ENCODE measurements around the gene TNFRSF8. TPM values are rescaled to one million over a fixed set of nuclear protein-coding genes. Genes with fewer than 3 reads are reported as not detected.

TNFRSF8 gene
- polyA plus RNA-seq, 1 donor (not counting 4 experiments of a cell fraction or from before 2014, with no cell fraction given) = 0.03 TPM

DNA sequence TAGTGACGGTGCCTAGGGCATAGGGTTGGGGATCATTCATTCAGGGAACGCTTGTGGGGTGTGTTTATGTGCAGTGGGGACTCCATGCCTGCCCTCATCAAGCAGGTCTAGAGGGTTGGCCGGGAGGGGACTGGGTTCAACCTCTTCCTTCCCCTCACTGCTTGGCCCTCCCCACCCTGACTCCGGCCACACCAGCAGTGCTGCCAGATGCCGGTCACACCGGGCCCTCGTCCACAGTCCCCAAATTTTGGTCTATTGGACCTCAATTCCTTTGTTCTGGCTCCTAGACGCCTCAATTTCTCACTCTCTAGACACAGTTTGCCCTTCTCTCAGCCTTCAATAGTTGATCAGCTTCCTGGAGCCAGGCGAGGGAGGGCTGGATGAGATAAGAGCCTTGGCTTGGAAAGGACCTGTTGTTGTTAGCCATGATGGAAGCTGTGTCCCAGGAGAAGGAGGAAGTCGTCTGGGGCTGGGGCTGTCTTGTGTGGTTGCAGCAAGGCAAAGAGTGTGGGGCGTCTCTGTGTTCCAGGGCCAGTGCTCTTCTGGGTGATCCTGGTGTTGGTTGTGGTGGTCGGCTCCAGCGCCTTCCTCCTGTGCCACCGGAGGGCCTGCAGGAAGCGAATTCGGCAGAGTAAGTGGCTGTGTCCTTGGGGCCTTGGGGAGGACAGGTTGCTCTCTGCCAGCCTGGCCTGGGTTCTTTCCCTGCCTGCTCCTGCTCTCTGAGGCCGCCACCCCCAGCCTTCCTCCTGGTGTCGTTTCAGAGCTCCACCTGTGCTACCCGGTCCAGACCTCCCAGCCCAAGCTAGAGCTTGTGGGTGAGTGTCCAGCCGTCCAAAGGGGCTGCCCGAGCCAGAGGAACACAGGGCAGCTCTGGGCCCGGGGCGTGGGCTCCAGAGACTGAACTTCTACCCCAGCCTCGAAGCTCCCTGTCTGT lies 62.6 kb downstream of the TNFRSF8 start:
- Histone ChIP-seq H2AFZ (ENCODE audit: control insufficient read depth, low read length) (no peak overlapping the region), H4K20me1 (ENCODE audit: control insufficient read depth, extremely low read depth, insufficient read depth, low read length) (no peaks in the 10 kb centered on the region), H3K4me1 (ENCODE audit: control insufficient read depth, extremely low read depth, insufficient read depth, low read length) (no peaks in the 10 kb centered on the region), H3K36me3 (ENCODE audit: control insufficient read depth in 2 of 2, extremely low read depth in 1 of 2, insufficient read depth in 2 of 2, low read length in 2 of 2) (no peaks in the 10 kb centered on the region), H3K4me3 (ENCODE audit: control insufficient read depth in 2 of 3, extremely low read depth in 1 of 3, insufficient read depth in 2 of 3, low read depth in 1 of 3, low read length in 3 of 3) (no peak overlapping the region), H3K9me1 (ENCODE audit: control insufficient read depth, extremely low read depth, insufficient read depth, low read length) (no peaks in the 10 kb centered on the region), H3K27ac (ENCODE audit: control insufficient read depth, insufficient read depth, low read length) (no peak overlapping the region), H3K79me2 (ENCODE audit: control insufficient read depth, insufficient read depth, low read length) (no peaks in the 10 kb centered on the region), H3K4me2 (ENCODE audit: control insufficient read depth, extremely low read depth, insufficient read depth, low read depth, low read length) (no peak overlapping the region), H3K27me3 (ENCODE audit: control insufficient read depth, extremely low read depth, insufficient read depth, low read length) (peaks cover 24% of the 10 kb centered on the region), H3K9ac (ENCODE audit: control insufficient read depth, extremely low read depth, insufficient read depth, low read length) (no peak overlapping the region), H3K9me3 (ENCODE audit: control insufficient read depth, low read depth, low read length) (no peaks in the 10 kb centered on the region)
- DNase-seq (ENCODE audit: low read depth, low spot score) (no peak), FAIRE-seq (no peak)
- TF ChIP-seq, protein P1, sequence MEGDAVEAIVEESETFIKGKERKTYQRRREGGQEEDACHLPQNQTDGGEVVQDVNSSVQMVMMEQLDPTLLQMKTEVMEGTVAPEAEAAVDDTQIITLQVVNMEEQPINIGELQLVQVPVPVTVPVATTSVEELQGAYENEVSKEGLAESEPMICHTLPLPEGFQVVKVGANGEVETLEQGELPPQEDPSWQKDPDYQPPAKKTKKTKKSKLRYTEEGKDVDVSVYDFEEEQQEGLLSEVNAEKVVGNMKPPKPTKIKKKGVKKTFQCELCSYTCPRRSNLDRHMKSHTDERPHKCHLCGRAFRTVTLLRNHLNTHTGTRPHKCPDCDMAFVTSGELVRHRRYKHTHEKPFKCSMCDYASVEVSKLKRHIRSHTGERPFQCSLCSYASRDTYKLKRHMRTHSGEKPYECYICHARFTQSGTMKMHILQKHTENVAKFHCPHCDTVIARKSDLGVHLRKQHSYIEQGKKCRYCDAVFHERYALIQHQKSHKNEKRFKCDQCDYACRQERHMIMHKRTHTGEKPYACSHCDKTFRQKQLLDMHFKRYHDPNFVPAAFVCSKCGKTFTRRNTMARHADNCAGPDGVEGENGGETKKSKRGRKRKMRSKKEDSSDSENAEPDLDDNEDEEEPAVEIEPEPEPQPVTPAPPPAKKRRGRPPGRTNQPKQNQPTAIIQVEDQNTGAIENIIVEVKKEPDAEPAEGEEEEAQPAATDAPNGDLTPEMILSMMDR (optimal IDR thresholded peaks at IDR 0.05 in 1 of 3, IDR thresholded peaks at IDR 0.05 in 1 of 3, conservative IDR thresholded peaks at IDR 0.05 in 1 of 3; ENCODE audit: extremely low read depth in 1 of 3, insufficient read depth in 2 of 3, low read length in 3 of 3) = no peak
- TF ChIP-seq EZH2 (IDR thresholded peaks at IDR 0.05; ENCODE audit: low read length) = no peak
- dilution Hi-C loops (cut with MboI; ENCODE audit: extremely low pct_ligation_motif_present, low sequenced_read_pairs) = no loop called here

DNA sequence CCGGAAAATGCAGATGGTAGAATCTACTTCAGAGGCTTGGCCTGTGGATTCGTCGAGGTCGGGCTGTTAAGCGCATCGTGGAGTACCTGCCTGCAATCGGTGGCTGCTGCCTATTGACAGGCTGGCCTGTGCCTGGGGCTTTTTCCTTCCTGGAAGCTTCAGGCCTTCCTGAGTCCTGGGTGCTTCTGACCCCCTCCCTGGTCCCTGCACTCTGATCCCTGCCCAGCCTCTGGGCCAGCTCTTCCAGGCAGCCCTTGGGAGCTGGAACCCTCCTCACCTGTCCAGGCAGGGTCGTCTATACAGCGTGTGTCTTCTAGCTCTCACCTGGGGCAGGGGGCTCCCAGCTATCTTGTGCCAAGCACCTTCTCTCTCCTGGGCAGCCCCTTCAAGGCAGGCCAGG lies 63.7 kb downstream of the TNFRSF8 start:
- Histone ChIP-seq H3K9me3 (ENCODE audit: control insufficient read depth, low read depth, low read length) (no peaks in the 10 kb centered on the region), H3K4me3 (ENCODE audit: control insufficient read depth in 2 of 3, extremely low read depth in 1 of 3, insufficient read depth in 2 of 3, low read depth in 1 of 3, low read length in 3 of 3) (no peak overlapping the region), H3K9ac (ENCODE audit: control insufficient read depth, extremely low read depth, insufficient read depth, low read length) (no peak overlapping the region), H3K27ac (ENCODE audit: control insufficient read depth, insufficient read depth, low read length) (no peak overlapping the region), H3K27me3 (ENCODE audit: control insufficient read depth, extremely low read depth, insufficient read depth, low read length) (peaks cover 23% of the 10 kb centered on the region), H3K9me1 (ENCODE audit: control insufficient read depth, extremely low read depth, insufficient read depth, low read length) (no peaks in the 10 kb centered on the region), H3K36me3 (ENCODE audit: control insufficient read depth in 2 of 2, extremely low read depth in 1 of 2, insufficient read depth in 2 of 2, low read length in 2 of 2) (no peaks in the 10 kb centered on the region), H3K4me1 (ENCODE audit: control insufficient read depth, extremely low read depth, insufficient read depth, low read length) (no peaks in the 10 kb centered on the region), H4K20me1 (ENCODE audit: control insufficient read depth, extremely low read depth, insufficient read depth, low read length) (no peaks in the 10 kb centered on the region), H2AFZ (ENCODE audit: control insufficient read depth, low read length) (no peak overlapping the region), H3K79me2 (ENCODE audit: control insufficient read depth, insufficient read depth, low read length) (no peaks in the 10 kb centered on the region), H3K4me2 (ENCODE audit: control insufficient read depth, extremely low read depth, insufficient read depth, low read depth, low read length) (no peak overlapping the region)
- TF ChIP-seq, protein P1 (optimal IDR thresholded peaks at IDR 0.05 in 1 of 3, IDR thresholded peaks at IDR 0.05 in 1 of 3, conservative IDR thresholded peaks at IDR 0.05 in 1 of 3; ENCODE audit: extremely low read depth in 1 of 3, insufficient read depth in 2 of 3, low read length in 3 of 3) = no peak
- TF ChIP-seq EZH2 (IDR thresholded peaks at IDR 0.05; ENCODE audit: low read length) = no peak
- FAIRE-seq (no peak), DNase-seq (ENCODE audit: low read depth, low spot score) (no peak)
- dilution Hi-C loops (cut with MboI; ENCODE audit: extremely low pct_ligation_motif_present, low sequenced_read_pairs) = no loop called here

Measured in keratinocyte (primary cell).